SK-N-SH (cell line): ENCODE measurements around the gene NRP2. TPM values are rescaled to one million over a fixed set of nuclear protein-coding genes. Genes with fewer than 3 reads are reported as not detected.

ENCODE experiments used
- CTCF ChIA-PET: fragments of 300-600, 350-600 bp; formaldehyde crosslinking; extraction: SDS; loops from one replicate; lab custom pipeline; 2021; lab: Yijun Ruan, JAX
- POLR2A ChIA-PET: fragments of 350-600 bp; sonication (Branson Sonifier 250); formaldehyde crosslinking; extraction: SDS; loops from one replicate; lab custom pipeline; 2020; ENCODE audit warnings: antibody characterized with exemption, inconsistent platforms; lab: Yijun Ruan, JAX
- DNase-seq: peaks from one replicate; pipeline ENCODE4 v3.0.0; 2012
- H2AFZ ChIP-seq: fragments of 200-600 bp; sonication (generic); 2 replicates; pipeline ENCODE4 v1.8.1; 2016; ENCODE audit warnings: antibody characterized with exemption, mild to moderate bottlenecking, low read depth
- H3F3A ChIP-seq: fragments of 200-600 bp; sonication (generic); replicated peaks from 2 replicates; pipeline ENCODE3; 2016; ENCODE audit warnings: antibody characterized with exemption, mild to moderate bottlenecking; ENCODE audit not compliant: insufficient read depth
- H3K27ac ChIP-seq, 2 experiments: fragments of 200-500 bp in 1 of 2; fragments of 200-600 bp in 1 of 2; sonication (Bioruptor generic) in 1 of 2; sonication (generic), shearing (Covaris generic) in 1 of 2; 2 replicates each; pipeline versions ENCODE4 v1.5.1 to v1.6.1; 2014 to 2016; ENCODE audit warnings: low read depth in 2 of 2, inconsistent platforms in 1 of 2, low read length in 1 of 2, mild to moderate bottlenecking in 1 of 2, mixed read lengths in 1 of 2
- H3K27me3 ChIP-seq: fragments of 200-600 bp; sonication (generic), shearing (Covaris generic); 2 replicates; pipeline ENCODE4 v1.6.1; 2016; ENCODE audit warnings: mixed run types; ENCODE audit not compliant: insufficient read depth
- H3K36me3 ChIP-seq, 2 experiments: fragments of 200-500 bp in 1 of 2; fragments of 200-600 bp in 1 of 2; sonication (Bioruptor generic) in 1 of 2; sonication (generic) in 1 of 2; replicated peaks in 1 of 2; 2 replicates each; pipeline versions ENCODE3 to v1.5.1; 2014 to 2016; ENCODE audit warnings: low read length in 1 of 2, mild to moderate bottlenecking in 1 of 2; ENCODE audit not compliant: insufficient read depth in 2 of 2, control insufficient read depth in 1 of 2
- H3K4me1 ChIP-seq, 2 experiments: fragments of 200-500 bp in 1 of 2; fragments of 200-600 bp in 1 of 2; sonication (Bioruptor generic) in 1 of 2; sonication (generic), shearing (Covaris generic) in 1 of 2; 2 replicates each; pipeline versions ENCODE4 v1.5.1 to v1.6.1; 2014 to 2016; ENCODE audit warnings: low read depth in 1 of 2, low read length in 1 of 2, mixed run types in 1 of 2; ENCODE audit not compliant: insufficient read depth in 2 of 2, control insufficient read depth in 1 of 2
- H3K4me2 ChIP-seq: fragments of 200-600 bp; sonication (generic), shearing (Covaris generic); 2 replicates; pipeline ENCODE4 v1.6.1; 2017; ENCODE audit warnings: mixed run types
- H3K4me3 ChIP-seq, 2 experiments: fragments of 200-500 bp in 1 of 2; fragments of 200-600 bp in 1 of 2; sonication (Bioruptor generic) in 1 of 2; sonication (generic), shearing (Covaris generic) in 1 of 2; 2 replicates each; pipeline versions ENCODE4 v1.5.1 to v1.8.1; 2014 to 2016; ENCODE audit warnings: low read depth in 2 of 2, inconsistent platforms in 1 of 2, low read length in 1 of 2, mild to moderate bottlenecking in 1 of 2, mixed read lengths in 1 of 2, moderate library complexity in 1 of 2
- H3K79me2 ChIP-seq: fragments of 200-600 bp; sonication (generic); 2 replicates; pipeline ENCODE4 v1.8.1; 2017; ENCODE audit warnings: mild to moderate bottlenecking; ENCODE audit not compliant: insufficient read depth
- H3K9ac ChIP-seq: fragments of 200-600 bp; sonication (generic); 2 replicates; pipeline ENCODE4 v1.6.1; 2017; ENCODE audit warnings: mixed run types
- H3K9me2 ChIP-seq: fragments of 200-600 bp; sonication (generic); 2 replicates; pipeline ENCODE4 v1.6.1; 2017; ENCODE audit warnings: mixed run types
- H3K9me3 ChIP-seq: fragments of 200-600 bp; sonication (generic); 2 replicates; pipeline ENCODE4 v1.6.1; 2017; ENCODE audit warnings: mixed run types, mild to moderate bottlenecking, moderate library complexity
- H4K20me1 ChIP-seq: fragments of 200-600 bp; sonication (generic); 2 replicates; pipeline ENCODE4 v1.6.1; 2017; ENCODE audit warnings: mild to moderate bottlenecking, mixed run types; ENCODE audit not compliant: insufficient read depth
- CTCF ChIP-seq: fragments of 200-600 bp; sonication (generic); IDR thresholded peaks from 2 replicates; pipeline ENCODE4 v1.6.1; 2017; ENCODE audit warnings: antibody characterized with exemption, mild to moderate bottlenecking, moderate library complexity
- ELF1 ChIP-seq: IDR thresholded peaks from 2 replicates; pipeline ENCODE4 v1.4.0; 2012
- EP300 ChIP-seq, 2 experiments: IDR thresholded peaks; 2 replicates each; pipeline versions ENCODE4 v1.4.0 to v1.6.1; 2012; ENCODE audit warnings: borderline replicate concordance in 1 of 2, low read depth in 1 of 2, low read length in 1 of 2
- EZH2phosphoT487 ChIP-seq: fragments of 200-600 bp; sonication (generic); IDR thresholded peaks from 2 replicates; pipeline ENCODE4 v1.6.1; 2017; ENCODE audit warnings: low read depth, mixed run types, mild to moderate bottlenecking, antibody characterized with exemption, moderate library complexity, borderline replicate concordance
- FOSL2 ChIP-seq: IDR thresholded peaks from 2 replicates; pipeline ENCODE4 v1.4.0; 2012; ENCODE audit warnings: low read depth, mild to moderate bottlenecking, moderate library complexity, borderline replicate concordance
- JUND ChIP-seq: IDR thresholded peaks from 2 replicates; pipeline ENCODE4 v1.4.0; 2012
- MEF2A ChIP-seq: IDR thresholded peaks from 2 replicates; pipeline ENCODE4 v1.4.0; 2012; ENCODE audit warnings: low read depth, borderline replicate concordance
- NFIC ChIP-seq: IDR thresholded peaks from 2 replicates; pipeline ENCODE4 v1.4.0; 2012; ENCODE audit warnings: borderline replicate concordance
- RAD21 ChIP-seq: IDR thresholded peaks from 2 replicates; pipeline ENCODE4 v1.6.1; 2012; ENCODE audit warnings: mild to moderate bottlenecking, low read length
- RCOR1 ChIP-seq: fragments of 150-350 bp; IDR thresholded peaks from 2 replicates; pipeline ENCODE4 v1.6.1; 2017; ENCODE audit warnings: antibody characterized with exemption, low read length
- SMC3 ChIP-seq: IDR thresholded peaks from 2 replicates; pipeline ENCODE4 v1.6.1; 2012; ENCODE audit warnings: low read depth, low read length, improper control_type of control experiment
- ZBTB33 ChIP-seq: IDR thresholded peaks from 2 replicates; pipeline ENCODE4 v1.4.0; 2012; ENCODE audit warnings: low read depth, borderline replicate concordance
- WGBS: methylation state at CpG from one replicate; pipeline ENCODE4 v1.1.6; 2017; ENCODE audit warnings: low lambda C conversion rate; 5-methylcytosine and 5-hydroxymethylcytosine counted together
- polyA plus RNA-seq, 3 experiments: library from polyadenylated mRNA; depleted of rRNA; stranded (reverse); fragments of >200 nt; gene quantifications; 2 replicates each; pipeline ENCODE4 v1.2.3, GENCODE V29; 2012

Gene NRP2
- polyA plus RNA-seq, 1 of the 3 experiments (the other 2 are of a cell fraction), result 68.8 TPM

GRCh38 chr2:205822579-205822978 lies 140.3 kb downstream of the NRP2 start (continued):
- TF ChIP-seq CTCF, result no peak
- no peak for TF ChIP-seq EP300 (IDR thresholded peaks at IDR 0.05; ENCODE audit: borderline replicate concordance in 1 of 2, low read depth in 1 of 2, low read length in 1 of 2)

GRCh38 chr2:205827809-205828365 lies 145.6 kb downstream of the NRP2 start:
- Histone ChIP-seq H3K27ac (no peak overlapping the region), H3K4me3 (no peak overlapping the region), H3K9me2 (no peaks in the 10 kb centered on the region), H3K4me2 (no peak overlapping the region), H3K4me1 (no peaks in the 10 kb centered on the region), H3K36me3 (no peaks in the 10 kb centered on the region), H3K27me3 (no peaks in the 10 kb centered on the region), H2AFZ (no peak overlapping the region), H3F3A (no peaks in the 10 kb centered on the region), H3K9me3 (no peaks in the 10 kb centered on the region), H3K9ac (no peak overlapping the region), H4K20me1 (no peaks in the 10 kb centered on the region), H3K79me2 (no peaks in the 10 kb centered on the region)
- DNase-seq, result no peak
- POLR2A ChIA-PET, result no interaction called here
- TF ChIP-seq MEF2A (no peak), NFIC (no peak)
- 78% methylated on average over 9 of the region's 9 CpGs for WGBS
- CTCF ChIA-PET, result no interaction called here

GRCh38 chr2:205833864-205834263 lies 151.6 kb downstream of the NRP2 start:
- Histone ChIP-seq H3F3A (no peaks in the 10 kb centered on the region), H3K79me2 (no peaks in the 10 kb centered on the region), H3K4me2 (no peak overlapping the region), H3K27ac (no peak overlapping the region), H2AFZ (no peak overlapping the region), H3K9me2 (no peaks in the 10 kb centered on the region; the same call in 1 of the 2 replicates), H4K20me1 (no peaks in the 10 kb centered on the region), H3K4me1 (peaks cover 0 to 11% of the 10 kb centered on the region in 2 experiments; a peak in 1 of 4 replicates), H3K4me3 (no peak overlapping the region), H3K36me3 (no peaks in the 10 kb centered on the region), H3K9ac (no peak overlapping the region), H3K9me3 (no peaks in the 10 kb centered on the region), H3K27me3 (no peaks in the 10 kb centered on the region)
- POLR2A ChIA-PET, result no interaction called here
- CTCF ChIA-PET, result no interaction called here
- whole genome bisulfite sequencing, result 13% methylated on average over 2 of the region's 2 CpGs
- no peak for DNase-seq
- no peak for TF ChIP-seq RAD21
- no peak for TF ChIP-seq FOSL2
- TF ChIP-seq EZH2phosphoT487, result no peak
- TF ChIP-seq SMC3, result no peak
- no peak for TF ChIP-seq JUND
- TF ChIP-seq ZBTB33, result no peak
- no peak for TF ChIP-seq RCOR1
- TF ChIP-seq ELF1, result no peak
